ENCODE data around the gene PTS.
"Not testable (repeated sequence)": the region's sequence is repeated elsewhere in the genome, so short reads cannot be mapped to it uniquely, and the experiment has no call there.

PTS gene

DNA sequence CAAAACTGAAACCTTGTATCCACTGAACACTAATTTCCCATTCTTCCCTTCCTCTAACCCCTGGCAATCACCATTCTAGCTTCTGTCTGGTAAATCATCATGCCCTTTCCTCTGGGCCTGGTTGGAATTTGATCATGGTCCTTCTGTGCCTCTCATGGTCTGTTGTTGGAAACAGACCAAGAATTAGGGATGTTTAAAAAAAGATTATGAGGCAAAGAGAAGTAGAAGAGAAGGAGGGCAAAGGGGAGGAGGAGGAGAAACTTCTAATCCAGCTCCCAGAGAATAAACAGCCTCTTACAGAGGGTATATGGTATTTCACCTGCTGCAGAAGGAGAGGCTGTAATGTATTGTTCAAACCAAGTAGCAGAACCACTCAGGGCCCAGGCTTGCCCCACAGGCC, 40.3 kb upstream of the PTS start:
- ChIA-PET CTCF (interaction anchor here (1.2 kb wide), 1 partner anchor 11 kb away, joined by 4 read pairs; the partner anchor contains the start of gene BCO2), POLR2A (no interaction called here)
- DNase-seq (ENCODE audit: low read depth, low spot score): no peak
- H3K4me3 ChIP-seq (ENCODE audit: low read depth, low read length): no peak overlapping the region
- TF ChIP-seq, protein P1, sequence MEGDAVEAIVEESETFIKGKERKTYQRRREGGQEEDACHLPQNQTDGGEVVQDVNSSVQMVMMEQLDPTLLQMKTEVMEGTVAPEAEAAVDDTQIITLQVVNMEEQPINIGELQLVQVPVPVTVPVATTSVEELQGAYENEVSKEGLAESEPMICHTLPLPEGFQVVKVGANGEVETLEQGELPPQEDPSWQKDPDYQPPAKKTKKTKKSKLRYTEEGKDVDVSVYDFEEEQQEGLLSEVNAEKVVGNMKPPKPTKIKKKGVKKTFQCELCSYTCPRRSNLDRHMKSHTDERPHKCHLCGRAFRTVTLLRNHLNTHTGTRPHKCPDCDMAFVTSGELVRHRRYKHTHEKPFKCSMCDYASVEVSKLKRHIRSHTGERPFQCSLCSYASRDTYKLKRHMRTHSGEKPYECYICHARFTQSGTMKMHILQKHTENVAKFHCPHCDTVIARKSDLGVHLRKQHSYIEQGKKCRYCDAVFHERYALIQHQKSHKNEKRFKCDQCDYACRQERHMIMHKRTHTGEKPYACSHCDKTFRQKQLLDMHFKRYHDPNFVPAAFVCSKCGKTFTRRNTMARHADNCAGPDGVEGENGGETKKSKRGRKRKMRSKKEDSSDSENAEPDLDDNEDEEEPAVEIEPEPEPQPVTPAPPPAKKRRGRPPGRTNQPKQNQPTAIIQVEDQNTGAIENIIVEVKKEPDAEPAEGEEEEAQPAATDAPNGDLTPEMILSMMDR (IDR thresholded peaks at IDR 0.05; ENCODE audit: insufficient read depth, low read length, missing control alignments): no peak

DNA sequence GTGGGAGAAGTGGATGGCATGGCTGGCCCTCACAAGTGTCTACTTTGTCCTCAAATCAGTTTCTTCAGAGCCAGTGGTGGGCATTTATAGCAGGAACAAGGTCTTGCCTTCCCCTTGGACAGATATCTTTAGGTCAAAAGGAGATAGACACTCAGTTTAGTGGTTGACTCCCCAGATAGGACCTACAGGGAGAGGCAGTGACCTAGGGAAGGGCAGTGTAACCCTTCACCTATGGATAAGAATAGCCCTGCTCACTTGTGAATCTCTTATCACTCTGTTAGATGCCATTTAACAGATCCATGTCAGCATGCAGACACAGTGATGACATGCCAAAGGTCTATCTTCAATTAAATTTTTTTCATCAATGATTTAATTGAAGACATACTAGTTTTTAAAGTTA, 39.9 kb upstream of the PTS start:
- no peak overlapping the region for H3K4me3 ChIP-seq (ENCODE audit: low read depth, low read length)
- ChIA-PET CTCF (interaction anchor here (1.2 kb wide), 1 partner anchor 11 kb away, joined by 4 read pairs; the partner anchor contains the start of gene BCO2), POLR2A (no interaction called here)
- TF ChIP-seq, protein P1 (IDR thresholded peaks at IDR 0.05; ENCODE audit: insufficient read depth, low read length, missing control alignments): no peak
- DNase-seq (ENCODE audit: low read depth, low spot score): no peak

DNA sequence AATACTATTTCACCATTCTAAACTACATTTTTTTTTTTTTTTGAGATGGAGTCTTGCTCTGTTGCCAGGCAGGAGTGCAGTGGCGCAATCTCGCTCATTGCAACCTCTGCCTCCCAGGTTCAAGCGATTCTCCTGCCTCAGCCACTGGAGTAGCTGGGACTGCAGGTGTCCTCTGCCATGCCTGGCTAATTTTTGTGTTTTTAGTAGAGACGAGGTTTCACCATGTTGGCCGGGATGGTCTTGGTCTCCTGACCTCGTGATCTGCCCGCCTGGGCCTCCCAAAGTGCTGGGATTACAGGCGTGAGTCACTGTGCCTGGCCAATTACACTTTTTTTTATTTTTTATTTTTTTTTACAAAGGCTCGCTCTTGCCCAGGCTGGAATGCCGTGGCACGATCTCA, 31.1 kb upstream of the PTS start:
- POLR2A ChIA-PET; CTCF ChIA-PET; H3K4me3 ChIP-seq (ENCODE audit: low read depth, low read length); DNase-seq (ENCODE audit: low read depth, low spot score): not testable (repeated sequence)

DNA sequence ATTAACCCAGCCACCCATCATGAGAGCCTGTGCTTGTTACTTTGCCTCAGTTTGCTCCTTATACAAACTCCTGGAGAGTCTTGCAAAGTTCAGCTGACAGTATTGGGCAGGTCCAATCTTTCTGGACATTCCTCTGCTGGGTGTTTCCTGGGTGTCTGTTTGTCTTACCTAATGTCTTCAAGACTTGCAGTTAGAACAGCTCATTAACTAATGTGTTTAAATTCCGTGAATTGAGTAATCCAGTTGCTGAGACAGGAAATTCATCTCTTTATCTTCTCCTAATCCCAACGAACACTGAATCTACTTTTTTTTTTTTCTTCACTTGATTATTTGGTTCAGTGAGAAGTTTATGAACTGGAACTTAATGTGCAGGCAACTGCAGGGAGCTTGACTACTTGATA, 30.3 kb upstream of the PTS start:
- CTCF ChIA-PET: interaction anchor here (1.1 to 2.4 kb wide), 3 partner anchors 21 to 83 kb away, joined by 3 to 6 read pairs (median 5); partner anchors contain the start of gene BCO2
- POLR2A ChIA-PET: interaction anchor here (0.7 kb wide), 1 partner anchor 74 kb away, joined by 6 read pairs; no protein-coding TSS in a partner anchor
- no peak overlapping the region for H3K4me3 ChIP-seq (ENCODE audit: low read depth, low read length)
- DNase-seq (ENCODE audit: low read depth, low spot score): no peak
- TF ChIP-seq, protein P1 (IDR thresholded peaks at IDR 0.05; ENCODE audit: insufficient read depth, low read length, missing control alignments): no peak

DNA sequence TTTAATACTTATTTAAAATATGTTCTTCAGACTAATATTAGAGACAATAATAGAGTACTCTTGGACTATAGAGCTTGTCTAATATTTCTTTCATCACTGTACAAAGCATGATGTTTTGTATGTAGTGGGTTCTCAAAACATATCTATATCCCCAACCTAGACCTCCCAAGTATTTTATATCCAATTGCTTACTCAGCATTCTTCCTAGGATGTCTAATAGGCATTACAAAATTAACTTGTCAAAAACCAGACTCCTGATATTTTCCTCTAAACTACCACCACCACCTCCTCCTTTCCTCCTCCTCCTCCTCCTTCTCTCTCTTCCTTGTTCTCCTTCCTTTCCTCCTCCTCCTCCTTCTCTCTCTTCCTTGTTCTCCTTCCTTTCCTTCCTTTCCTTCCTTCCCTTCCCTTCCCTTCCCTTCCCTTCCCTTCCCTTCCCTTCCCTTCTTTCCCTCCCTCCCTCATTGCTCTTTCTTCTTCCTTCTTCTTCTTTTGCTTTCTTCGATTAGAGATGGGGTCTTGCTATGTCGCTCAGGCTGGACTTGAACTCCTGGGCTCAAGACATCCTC, 29.6 kb upstream of the PTS start:
- H3K4me3 ChIP-seq (ENCODE audit: low read depth, low read length): no peak overlapping the region
- CTCF ChIA-PET: interaction anchor here (1.1 to 2.4 kb wide), 4 partner anchors 21 to 83 kb away, joined by 3 to 8 read pairs (median 6); partner anchors contain the start of gene BCO2
- TF ChIP-seq, protein P1 (IDR thresholded peaks at IDR 0.05; ENCODE audit: insufficient read depth, low read length, missing control alignments): no peak
- no peak for DNase-seq (ENCODE audit: low read depth, low spot score)
- POLR2A ChIA-PET: no interaction called here

DNA sequence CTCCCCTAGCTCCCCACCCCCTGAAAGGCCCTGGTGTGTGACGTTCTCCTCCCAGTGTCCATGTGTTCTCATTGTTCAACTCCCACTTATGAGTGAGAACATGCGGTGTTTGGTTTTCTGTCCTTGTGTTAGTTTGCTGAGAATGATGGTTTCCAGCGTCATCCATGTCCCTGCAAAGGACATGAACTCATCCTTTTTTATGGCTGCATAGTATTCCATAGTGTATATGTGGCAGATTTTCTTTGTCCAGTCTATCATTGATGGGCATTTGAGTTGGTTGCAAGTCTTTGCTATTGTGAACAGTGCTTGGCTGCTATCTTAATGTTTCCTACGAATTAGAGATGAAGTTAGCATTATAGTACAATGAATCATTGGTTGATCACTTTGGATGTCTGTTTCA, 27.1 kb upstream of the PTS start:
- CTCF ChIA-PET: interaction anchor here (0.9 to 2.2 kb wide), 5 partner anchors 15 to 87 kb away, joined by 3 to 8 read pairs (median 3); partner anchors contain the start of gene BCO2
- H3K4me3 ChIP-seq (ENCODE audit: low read depth, low read length); DNase-seq (ENCODE audit: low read depth, low spot score); POLR2A ChIA-PET: not testable (repeated sequence)

DNA sequence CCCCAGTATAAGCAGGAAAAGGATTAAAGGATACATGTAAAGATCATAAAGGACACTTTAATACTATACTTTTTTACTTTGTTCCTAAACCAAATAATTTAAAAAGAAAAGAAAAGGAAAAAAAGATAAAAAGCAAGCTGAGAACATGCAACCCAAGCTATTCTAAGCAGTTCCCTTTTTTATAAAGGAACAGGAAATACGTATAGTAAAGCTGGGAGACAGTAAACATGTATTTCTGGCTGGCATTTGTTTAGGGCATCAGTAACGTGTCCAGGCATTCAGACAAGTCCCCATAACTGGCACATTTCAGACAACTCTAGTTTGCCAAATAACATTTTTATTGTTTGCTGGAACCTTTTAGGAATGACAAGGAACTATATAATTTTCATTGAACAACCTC, 26.0 kb upstream of the PTS start:
- no peak overlapping the region for H3K4me3 ChIP-seq (ENCODE audit: low read depth, low read length)
- no peak for DNase-seq (ENCODE audit: low read depth, low spot score)
- ChIA-PET CTCF (interaction anchor here (1.0 kb wide), 1 partner anchor 85 kb away, joined by 3 read pairs; no protein-coding TSS in a partner anchor), POLR2A (no interaction called here)
- TF ChIP-seq, protein P1 (IDR thresholded peaks at IDR 0.05; ENCODE audit: insufficient read depth, low read length, missing control alignments): no peak

Measured in AG04449 (cell line).